PC-9 (cell line): ENCODE results near the gene RPP25L. TPM values are rescaled to one million over a fixed set of nuclear protein-coding genes. Genes with fewer than 3 reads are reported as not detected.

Source experiments
- BruUV-seq: library from RNA; stranded (reverse); fragments of 400-500 nt; replicated peaks from 2 replicates; lab custom pipeline; 2021; lab: Mats Ljungman, UMichigan
- CTCF ChIA-PET: fragments of 300-600 bp; sonication (Branson Sonifier 250); formaldehyde crosslinking; loops from one replicate; lab custom pipeline; 2022; ENCODE audit warnings: antibody characterized with exemption; lab: Charles Lee
- POLR2A ChIA-PET: fragments of 300-600 bp; sonication (Branson Sonifier 250); formaldehyde crosslinking; loops from one replicate; lab custom pipeline; 2022; ENCODE audit warnings: antibody characterized with exemption; ENCODE audit not compliant: unreplicated experiment; lab: Charles Lee
- DNase-seq, 2 experiments: peaks; one replicate each; pipeline versions ENCODE4 v3.0.0 to v3.0.0-alpha.2; 2015 to 2022; ENCODE audit warnings: mixed read lengths in 1 of 2
- H2AFZ ChIP-seq: fragments of 200-600 bp; sonication (generic); 2 replicates; pipeline ENCODE4 v1.8.1; 2017; ENCODE audit warnings: antibody characterized with exemption
- H3F3A ChIP-seq: fragments of 200-600 bp; sonication (generic); 2 replicates; pipeline ENCODE4 v1.8.1; 2017; ENCODE audit warnings: antibody characterized with exemption, mild to moderate bottlenecking, low read depth; ENCODE audit not compliant: insufficient read depth
- H3K27ac ChIP-seq: fragments of 200-600 bp; sonication (generic); 2 replicates; pipeline ENCODE4 v1.6.1; 2016; ENCODE audit warnings: mixed run types
- H3K27me3 ChIP-seq: fragments of 200-600 bp; sonication (generic); 2 replicates; pipeline ENCODE4 v1.6.1; 2016; ENCODE audit warnings: low read depth, mixed run types; ENCODE audit not compliant: insufficient read depth
- H3K36me3 ChIP-seq: fragments of 200-600 bp; sonication (generic); 2 replicates; pipeline ENCODE4 v1.6.1; 2016; ENCODE audit warnings: low read depth, mixed run types
- H3K4me1 ChIP-seq: fragments of 200-600 bp; sonication (generic); replicated peaks from 2 replicates; pipeline ENCODE4 v1.6.1; 2016; ENCODE audit warnings: mixed run types; ENCODE audit not compliant: insufficient read depth
- H3K4me2 ChIP-seq: fragments of 200-600 bp; sonication (generic); 2 replicates; pipeline ENCODE4 v1.6.1; 2017; ENCODE audit warnings: mixed run types
- H3K4me3 ChIP-seq: fragments of 200-600 bp; sonication (generic); 2 replicates; pipeline ENCODE4 v1.6.1; 2016; ENCODE audit warnings: mixed run types
- H3K79me2 ChIP-seq: fragments of 200-600 bp; sonication (generic); 2 replicates; pipeline ENCODE4 v1.6.1; 2017; ENCODE audit warnings: low read depth, mixed run types
- H3K9me2 ChIP-seq: fragments of 200-600 bp; sonication (generic); 2 replicates; pipeline ENCODE4 v1.8.1; 2017; ENCODE audit warnings: mild to moderate bottlenecking; ENCODE audit not compliant: insufficient read depth
- H3K9me3 ChIP-seq: fragments of 200-600 bp; sonication (generic); 2 replicates; pipeline ENCODE4 v1.8.1; 2016; ENCODE audit warnings: low read depth; ENCODE audit not compliant: insufficient read depth
- H4K20me1 ChIP-seq: fragments of 200-600 bp; sonication (generic); 2 replicates; pipeline ENCODE4 v1.8.1; 2017; ENCODE audit not compliant: insufficient read depth
- EZH2 ChIP-seq: fragments of 200-600 bp; sonication (generic); IDR thresholded peaks from 2 replicates; pipeline ENCODE4 v1.8.0; 2017; ENCODE audit warnings: antibody characterized with exemption, low read depth
- intact Hi-C: fragments of 100-400 bp; cut with micrococcal nuclease; formaldehyde crosslinking; loops from one replicate; pipeline ENCODE4 v1.10.0; 2022; ENCODE audit not compliant: unreplicated experiment
- total RNA-seq: library from RNA; stranded (reverse); gene quantifications from 2 replicates; pipeline ENCODE4 v1.2.3, GENCODE V29; 2021
- TF ChIP-seq, protein P1 (sequence below): fragments of 200-600 bp; sonication (generic); conservative IDR thresholded peaks from 2 replicates; pipeline ENCODE4 v1.6.1; 2017; ENCODE audit warnings: mixed run types, antibody characterized with exemption, mild to moderate bottlenecking, moderate library complexity

The RPP25L gene
- total RNA-seq, 1 experiment from 2014 or later: 15.6 TPM

DNA sequence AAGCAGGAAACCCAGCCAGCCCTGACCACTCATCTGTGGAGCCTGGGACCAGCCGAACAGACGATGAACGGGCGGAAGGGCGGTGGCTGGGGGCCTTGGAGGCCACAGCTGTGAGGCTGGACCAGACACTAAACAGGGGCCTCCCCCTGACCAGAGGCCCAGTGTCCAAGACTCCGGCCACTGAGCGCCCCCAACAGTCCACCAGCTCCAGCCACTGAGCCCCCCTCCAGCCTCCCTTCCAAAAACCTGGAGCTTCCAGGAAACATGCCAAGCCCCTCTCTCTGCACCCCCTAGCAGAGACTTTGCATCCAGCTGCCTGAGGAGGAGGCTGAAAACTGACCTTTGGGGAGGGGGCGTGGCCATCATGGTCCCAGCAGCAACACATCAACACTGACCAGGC is 45.6 kb downstream of the RPP25L start:
- H3K36me3 ChIP-seq: no peaks in the 10 kb centered on the region
- H3K4me3 ChIP-seq: no peak overlapping the region
- no peaks in the 10 kb centered on the region for H3K9me3 ChIP-seq
- no peaks in the 10 kb centered on the region for H3K4me1 ChIP-seq
- TF ChIP-seq, protein P1, sequence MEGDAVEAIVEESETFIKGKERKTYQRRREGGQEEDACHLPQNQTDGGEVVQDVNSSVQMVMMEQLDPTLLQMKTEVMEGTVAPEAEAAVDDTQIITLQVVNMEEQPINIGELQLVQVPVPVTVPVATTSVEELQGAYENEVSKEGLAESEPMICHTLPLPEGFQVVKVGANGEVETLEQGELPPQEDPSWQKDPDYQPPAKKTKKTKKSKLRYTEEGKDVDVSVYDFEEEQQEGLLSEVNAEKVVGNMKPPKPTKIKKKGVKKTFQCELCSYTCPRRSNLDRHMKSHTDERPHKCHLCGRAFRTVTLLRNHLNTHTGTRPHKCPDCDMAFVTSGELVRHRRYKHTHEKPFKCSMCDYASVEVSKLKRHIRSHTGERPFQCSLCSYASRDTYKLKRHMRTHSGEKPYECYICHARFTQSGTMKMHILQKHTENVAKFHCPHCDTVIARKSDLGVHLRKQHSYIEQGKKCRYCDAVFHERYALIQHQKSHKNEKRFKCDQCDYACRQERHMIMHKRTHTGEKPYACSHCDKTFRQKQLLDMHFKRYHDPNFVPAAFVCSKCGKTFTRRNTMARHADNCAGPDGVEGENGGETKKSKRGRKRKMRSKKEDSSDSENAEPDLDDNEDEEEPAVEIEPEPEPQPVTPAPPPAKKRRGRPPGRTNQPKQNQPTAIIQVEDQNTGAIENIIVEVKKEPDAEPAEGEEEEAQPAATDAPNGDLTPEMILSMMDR: no peak
- TF ChIP-seq EZH2: no peak
- H3K9me2 ChIP-seq: no peaks in the 10 kb centered on the region
- no peak overlapping the region for H2AFZ ChIP-seq
- H3K4me2 ChIP-seq: no peak overlapping the region
- no peak for DNase-seq
- ChIA-PET POLR2A (no interaction called here), CTCF (no interaction called here)
- intact Hi-C loops: no loop called here
- no peaks in the 10 kb centered on the region for H3K79me2 ChIP-seq
- no peaks in the 10 kb centered on the region for H3F3A ChIP-seq
- H4K20me1 ChIP-seq: no peaks in the 10 kb centered on the region
- H3K27me3 ChIP-seq: peaks cover 31% of the 10 kb centered on the region
- BruUV-seq: no TSS peak
- H3K27ac ChIP-seq: no peak overlapping the region

DNA sequence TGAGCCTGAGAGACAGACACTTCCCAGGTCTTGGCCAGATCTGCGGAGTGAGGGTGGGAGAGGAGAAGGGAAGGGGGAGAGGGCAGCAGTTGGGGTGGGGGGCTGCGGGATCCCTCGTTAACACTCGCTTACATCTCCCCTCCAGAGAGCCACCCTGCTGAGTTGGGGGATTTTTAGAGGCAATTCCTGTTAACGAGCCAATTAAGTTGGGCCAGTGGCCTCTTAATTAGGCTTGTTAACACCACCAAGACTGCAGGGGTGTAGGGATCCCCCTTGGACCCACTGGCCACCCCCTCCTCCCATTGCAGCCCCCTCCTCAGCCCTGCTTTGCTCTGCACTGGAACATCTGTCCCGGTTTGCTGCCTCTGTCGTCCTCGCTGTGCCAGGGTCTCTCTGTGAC is 46.0 kb downstream of the RPP25L start:
- no peak for DNase-seq
- intact Hi-C loops: no loop called here
- Histone ChIP-seq H4K20me1 (no peaks in the 10 kb centered on the region), H3F3A (no peaks in the 10 kb centered on the region), H3K27ac (no peak overlapping the region), H3K4me3 (no peak overlapping the region), H3K4me2 (no peak overlapping the region), H3K9me3 (no peaks in the 10 kb centered on the region), H2AFZ (no peak overlapping the region), H3K27me3 (peaks cover 31% of the 10 kb centered on the region), H3K4me1 (no peaks in the 10 kb centered on the region), H3K79me2 (no peaks in the 10 kb centered on the region), H3K9me2 (no peaks in the 10 kb centered on the region), H3K36me3 (no peaks in the 10 kb centered on the region)
- TF ChIP-seq, protein P1: no peak
- no peak for TF ChIP-seq EZH2
- BruUV-seq: no TSS peak
- POLR2A ChIA-PET: no interaction called here
- CTCF ChIA-PET: no interaction called here

DNA sequence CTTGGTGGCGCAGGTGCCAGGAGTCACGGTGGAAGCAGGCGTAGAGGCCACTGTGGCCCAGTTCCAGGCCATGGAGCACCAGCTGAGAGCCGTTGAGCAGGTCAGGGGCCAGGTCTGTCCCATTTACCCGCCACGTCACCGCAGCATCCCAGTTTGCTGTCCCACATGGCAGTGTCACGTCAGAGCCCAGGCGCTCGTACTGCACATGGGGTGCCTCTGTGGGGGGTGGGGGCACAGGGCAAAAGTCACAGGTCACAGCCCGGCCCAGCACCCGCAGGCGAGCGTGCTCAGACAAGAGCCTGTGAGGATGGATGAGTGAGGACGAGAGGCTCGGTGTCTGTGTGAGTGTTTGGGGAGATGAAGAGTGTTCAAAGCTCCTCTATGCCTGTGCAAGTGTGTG is 47.3 kb downstream of the RPP25L start:
- ChIA-PET CTCF (no interaction called here), POLR2A (no interaction called here)
- Histone ChIP-seq H3K4me3 (no peak overlapping the region), H3F3A (no peaks in the 10 kb centered on the region), H4K20me1 (no peaks in the 10 kb centered on the region), H3K4me2 (no peak overlapping the region), H2AFZ (no peak overlapping the region), H3K4me1 (no peaks in the 10 kb centered on the region), H3K79me2 (no peaks in the 10 kb centered on the region), H3K36me3 (no peaks in the 10 kb centered on the region), H3K27me3 (peaks cover 31% of the 10 kb centered on the region), H3K27ac (no peak overlapping the region), H3K9me3 (no peaks in the 10 kb centered on the region), H3K9me2 (no peaks in the 10 kb centered on the region)
- no peak for TF ChIP-seq EZH2
- TF ChIP-seq, protein P1: no peak
- BruUV-seq: no TSS peak
- intact Hi-C loops: no loop called here
- DNase-seq: no peak
